ENCODE measurements around the gene PCDHB14. TPM values are rescaled to one million over a fixed set of nuclear protein-coding genes. Genes with fewer than 3 reads are reported as not detected.
A peak's percentile ranks its signal among the peaks of the same experiment; 100 is the strongest.
"Not testable (repeated sequence)": the region's sequence is repeated elsewhere in the genome, so short reads cannot be mapped to it uniquely, and the experiment has no call there.

PCDHB14 gene
- total RNA-seq, 1 experiment from 2014 or later, result 0.41 TPM

GRCh38 chr5:141196363-141196762 is 26.8 kb upstream of the PCDHB14 start:
- Histone ChIP-seq H3K4me3 (ENCODE audit: low read depth, low read length) (no peak overlapping the region), H3K9me3 (peaks cover 22% of the 10 kb centered on the region), H3K4me1 (no peaks in the 10 kb centered on the region), H3K36me3 (ENCODE audit: control insufficient read depth, insufficient read depth, low read length) (no peaks in the 10 kb centered on the region), H3K27me3 (replicated peaks; ENCODE audit: control insufficient read depth, insufficient read depth, low read length) (no peaks in the 10 kb centered on the region)
- CTCF ChIA-PET, result no interaction called here
- TF ChIP-seq, protein P1, sequence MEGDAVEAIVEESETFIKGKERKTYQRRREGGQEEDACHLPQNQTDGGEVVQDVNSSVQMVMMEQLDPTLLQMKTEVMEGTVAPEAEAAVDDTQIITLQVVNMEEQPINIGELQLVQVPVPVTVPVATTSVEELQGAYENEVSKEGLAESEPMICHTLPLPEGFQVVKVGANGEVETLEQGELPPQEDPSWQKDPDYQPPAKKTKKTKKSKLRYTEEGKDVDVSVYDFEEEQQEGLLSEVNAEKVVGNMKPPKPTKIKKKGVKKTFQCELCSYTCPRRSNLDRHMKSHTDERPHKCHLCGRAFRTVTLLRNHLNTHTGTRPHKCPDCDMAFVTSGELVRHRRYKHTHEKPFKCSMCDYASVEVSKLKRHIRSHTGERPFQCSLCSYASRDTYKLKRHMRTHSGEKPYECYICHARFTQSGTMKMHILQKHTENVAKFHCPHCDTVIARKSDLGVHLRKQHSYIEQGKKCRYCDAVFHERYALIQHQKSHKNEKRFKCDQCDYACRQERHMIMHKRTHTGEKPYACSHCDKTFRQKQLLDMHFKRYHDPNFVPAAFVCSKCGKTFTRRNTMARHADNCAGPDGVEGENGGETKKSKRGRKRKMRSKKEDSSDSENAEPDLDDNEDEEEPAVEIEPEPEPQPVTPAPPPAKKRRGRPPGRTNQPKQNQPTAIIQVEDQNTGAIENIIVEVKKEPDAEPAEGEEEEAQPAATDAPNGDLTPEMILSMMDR (IDR thresholded peaks at IDR 0.05; ENCODE audit: insufficient read depth in 1 of 2, low read depth in 1 of 2, low read length in 1 of 2, severe bottlenecking in 1 of 2, unreplicated experiment in 1 of 2), result no peak
- Mint-ChIP-seq H3K27ac (ENCODE audit: unreplicated experiment) (no peak overlapping the region), H3K4me3 (ENCODE audit: unreplicated experiment) (no peak overlapping the region), H3K36me3 (ENCODE audit: insufficient read depth, unreplicated experiment) (no peaks in the 10 kb centered on the region), H3K4me1 (ENCODE audit: low read depth, unreplicated experiment) (no peaks in the 10 kb centered on the region), H3K9me3 (ENCODE audit: unreplicated experiment) (peaks cover 47% of the 10 kb centered on the region), H3K27me3 (ENCODE audit: insufficient read depth, unreplicated experiment) (no peaks in the 10 kb centered on the region)
- POLR2A ChIA-PET, result no interaction called here
- no peak for DNase-seq
- intact Hi-C loops (cut with micrococcal nuclease; ENCODE audit: unreplicated experiment), result no loop called here
- no TSS peak for BruUV-seq (replicated peaks)

DNA sequence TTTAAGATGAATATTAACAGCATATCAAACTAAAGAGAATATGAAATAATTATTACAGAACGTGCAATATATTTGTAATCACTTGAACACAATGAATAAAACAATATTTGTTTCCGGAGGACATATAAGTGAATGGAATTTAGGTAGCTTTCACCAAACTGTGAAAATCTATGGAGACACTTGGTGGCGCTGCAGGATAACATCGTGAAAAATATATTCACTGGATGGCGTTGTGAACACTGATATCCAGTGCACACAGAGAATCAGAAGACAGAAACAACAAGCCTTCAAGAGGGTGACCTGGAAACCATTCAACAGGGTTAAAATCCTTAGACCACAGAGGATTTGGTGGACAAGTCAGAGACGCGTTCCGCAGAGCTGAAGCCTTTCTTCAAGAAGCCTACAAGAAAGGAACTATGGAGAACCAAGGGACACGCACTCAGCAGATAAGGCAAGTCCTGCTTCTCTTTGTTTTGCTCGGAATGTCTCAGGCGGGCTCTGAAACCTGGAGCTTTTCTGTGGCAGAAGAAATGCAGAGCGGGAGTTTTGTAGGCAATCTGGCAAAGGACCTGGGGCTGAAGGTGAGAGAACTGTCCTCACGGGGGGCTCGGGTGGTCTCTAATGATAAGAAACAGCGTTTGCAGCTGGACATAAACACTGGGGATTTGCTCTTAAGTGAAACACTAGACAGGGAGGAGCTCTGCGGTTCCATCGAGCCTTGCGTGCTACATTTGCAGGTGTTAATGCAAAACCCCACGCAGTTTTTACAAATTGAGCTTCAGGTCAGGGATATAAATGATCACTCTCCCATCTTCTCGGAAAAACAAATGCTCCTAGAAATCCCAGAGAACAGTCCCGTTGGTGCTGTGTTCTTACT is 23.5 kb upstream of the PCDHB14 start, which contains the start of gene PCDHB11:
TSS of gene PCDHB11 (plus strand) at position 269 of the 877 bp plus-strand sequence. CDS start at position 417, 148 bp downstream.
- Mint-ChIP-seq H3K4me3 (ENCODE audit: unreplicated experiment) (peak within 1 kb of the TSS; percentile 43), H3K36me3 (ENCODE audit: insufficient read depth, unreplicated experiment) (no peaks in the 10 kb centered on the region), H3K9me3 (ENCODE audit: unreplicated experiment) (peaks cover 32% of the 10 kb centered on the region), H3K4me1 (ENCODE audit: low read depth, unreplicated experiment) (no peaks in the 10 kb centered on the region), H3K27ac (ENCODE audit: unreplicated experiment) (no peak within 1 kb of the TSS), H3K27me3 (ENCODE audit: insufficient read depth, unreplicated experiment) (no peaks in the 10 kb centered on the region)
- DNase-seq, result no peak
- Histone ChIP-seq H3K4me1 (no peaks in the 10 kb centered on the region), H3K27me3 (replicated peaks; ENCODE audit: control insufficient read depth, insufficient read depth, low read length) (no peaks in the 10 kb centered on the region), H3K9me3 (peaks cover 22% of the 10 kb centered on the region), H3K4me3 (ENCODE audit: low read depth, low read length) (no peak within 1 kb of the TSS), H3K36me3 (ENCODE audit: control insufficient read depth, insufficient read depth, low read length) (no peaks in the 10 kb centered on the region)
- BruUV-seq (replicated peaks), result no TSS peak
- ChIA-PET POLR2A (no interaction called here), CTCF (no interaction called here)
- TF ChIP-seq, protein P1 (IDR thresholded peaks at IDR 0.05; ENCODE audit: insufficient read depth in 1 of 2, low read depth in 1 of 2, low read length in 1 of 2, severe bottlenecking in 1 of 2, unreplicated experiment in 1 of 2), result peak in 1 of 2 experiments; percentile 2
- intact Hi-C loops (cut with micrococcal nuclease; ENCODE audit: unreplicated experiment), result no loop called here

DNA sequence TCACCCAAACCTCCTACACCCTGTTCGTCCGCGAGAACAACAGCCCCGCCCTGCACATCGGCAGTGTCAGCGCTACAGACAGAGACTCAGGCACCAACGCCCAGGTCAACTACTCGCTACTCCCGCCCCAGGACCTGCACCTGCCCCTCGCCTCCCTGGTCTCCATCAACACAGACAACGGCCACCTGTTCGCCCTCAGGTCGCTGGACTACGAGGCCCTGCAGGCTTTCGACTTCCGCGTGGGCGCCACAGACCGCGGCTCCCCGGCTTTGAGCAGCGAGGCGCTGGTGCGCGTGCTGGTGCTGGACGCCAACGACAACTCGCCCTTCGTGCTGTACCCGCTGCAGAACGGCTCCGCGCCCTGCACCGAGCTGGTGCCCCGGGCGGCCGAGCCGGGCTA is 22.0 kb upstream of the PCDHB14 start:
- H3K36me3 ChIP-seq (ENCODE audit: control insufficient read depth, insufficient read depth, low read length); H3K4me3 ChIP-seq (ENCODE audit: low read depth, low read length); H3K4me3 Mint-ChIP-seq (ENCODE audit: unreplicated experiment); H3K4me1 ChIP-seq; H3K27me3 ChIP-seq (replicated peaks; ENCODE audit: control insufficient read depth, insufficient read depth, low read length); BruUV-seq (replicated peaks); H3K36me3 Mint-ChIP-seq (ENCODE audit: insufficient read depth, unreplicated experiment); POLR2A ChIA-PET; H3K27me3 Mint-ChIP-seq (ENCODE audit: insufficient read depth, unreplicated experiment); intact Hi-C loops (cut with micrococcal nuclease; ENCODE audit: unreplicated experiment); H3K4me1 Mint-ChIP-seq (ENCODE audit: low read depth, unreplicated experiment); DNase-seq; CTCF ChIA-PET; H3K27ac Mint-ChIP-seq (ENCODE audit: unreplicated experiment): not testable (repeated sequence)
- peaks cover 30% of the 10 kb centered on the region for H3K9me3 Mint-ChIP-seq (ENCODE audit: unreplicated experiment)
- H3K9me3 ChIP-seq, result peaks cover 17% of the 10 kb centered on the region

DNA sequence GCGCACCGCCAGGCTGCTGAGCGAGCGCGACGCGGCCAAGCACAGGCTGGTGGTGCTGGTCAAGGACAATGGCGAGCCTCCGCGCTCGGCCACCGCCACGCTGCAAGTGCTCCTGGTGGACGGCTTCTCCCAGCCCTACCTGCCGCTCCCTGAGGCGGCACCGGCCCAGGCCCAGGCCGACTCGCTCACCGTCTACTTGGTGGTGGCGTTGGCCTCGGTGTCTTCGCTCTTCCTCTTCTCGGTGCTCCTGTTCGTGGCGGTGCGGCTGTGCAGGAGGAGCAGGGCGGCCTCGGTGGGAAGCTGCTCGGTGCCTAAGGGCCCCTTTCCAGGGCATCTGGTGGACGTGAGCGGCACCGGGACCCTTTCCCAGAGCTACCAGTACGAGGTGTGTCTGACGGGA is 21.5 kb upstream of the PCDHB14 start:
- H3K36me3 Mint-ChIP-seq (ENCODE audit: insufficient read depth, unreplicated experiment); H3K27me3 ChIP-seq (replicated peaks; ENCODE audit: control insufficient read depth, insufficient read depth, low read length); DNase-seq; H3K4me3 ChIP-seq (ENCODE audit: low read depth, low read length); intact Hi-C loops (cut with micrococcal nuclease; ENCODE audit: unreplicated experiment); H3K4me1 ChIP-seq; POLR2A ChIA-PET; CTCF ChIA-PET; BruUV-seq (replicated peaks); H3K4me1 Mint-ChIP-seq (ENCODE audit: low read depth, unreplicated experiment); H3K36me3 ChIP-seq (ENCODE audit: control insufficient read depth, insufficient read depth, low read length); H3K27ac Mint-ChIP-seq (ENCODE audit: unreplicated experiment); H3K27me3 Mint-ChIP-seq (ENCODE audit: insufficient read depth, unreplicated experiment); H3K4me3 Mint-ChIP-seq (ENCODE audit: unreplicated experiment): not testable (repeated sequence)
- H3K9me3 ChIP-seq, result peaks cover 12% of the 10 kb centered on the region
- peaks cover 25% of the 10 kb centered on the region for H3K9me3 Mint-ChIP-seq (ENCODE audit: unreplicated experiment)

Data from Caco-2 (cell line).